ENCODE data around the gene PTPRD.

Gene PTPRD

DNA sequence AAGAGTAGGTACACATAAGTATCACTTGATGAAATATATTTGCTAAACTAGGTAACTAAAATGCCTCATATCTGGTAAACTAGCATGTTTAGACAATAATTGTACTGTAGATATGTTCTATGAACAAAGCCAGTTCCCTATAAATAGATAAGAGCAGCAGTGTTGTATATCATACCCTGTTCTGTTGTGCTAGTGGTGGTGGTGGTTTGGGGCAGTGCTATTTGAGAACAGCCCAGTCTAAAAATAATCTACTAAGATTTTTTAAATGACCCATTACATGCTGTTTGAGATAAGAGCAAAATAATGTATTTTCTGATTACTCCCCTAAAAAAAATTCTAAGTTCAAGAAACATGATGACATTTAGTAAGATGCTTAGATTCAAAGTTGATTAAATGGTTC lies 1984.0 kb downstream of the PTPRD start:
- no peaks in the 10 kb centered on the region for H3K27me3 Mint-ChIP-seq
- H3K36me3 Mint-ChIP-seq (ENCODE audit: low read depth), result no peaks in the 10 kb centered on the region
- H3K9me3 Mint-ChIP-seq, result no peaks in the 10 kb centered on the region

DNA sequence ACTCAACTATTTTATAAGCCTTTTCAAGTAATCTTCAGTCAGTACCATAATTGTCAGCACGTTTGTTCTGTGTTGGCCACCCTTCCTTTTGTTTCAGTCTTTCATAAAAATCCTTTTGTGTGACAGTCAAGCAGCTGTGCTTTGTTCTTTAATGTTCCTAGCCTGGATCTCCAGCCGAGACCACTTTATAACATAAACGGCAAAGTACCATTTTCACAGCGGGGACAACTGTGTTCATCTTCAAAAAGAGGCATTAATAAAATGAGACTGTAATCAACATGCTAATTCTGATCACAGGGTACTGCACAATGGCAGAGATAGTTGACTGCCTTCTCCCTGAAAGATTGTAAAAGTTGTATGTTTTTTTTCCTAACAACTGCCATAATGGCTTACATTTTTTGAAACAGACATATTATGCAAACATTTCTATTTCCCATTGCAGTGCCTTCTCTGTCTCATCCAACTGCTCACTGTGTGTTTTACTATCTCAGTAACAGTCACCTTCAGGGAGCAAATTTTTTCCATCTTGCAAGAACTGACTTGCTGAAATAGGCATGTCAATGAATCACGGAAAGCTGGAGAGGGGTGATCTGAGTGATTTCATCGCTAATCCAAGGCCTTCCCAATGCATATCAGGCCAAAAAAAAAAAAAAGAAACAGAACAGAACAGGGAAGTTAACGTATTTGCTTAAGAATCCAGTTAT lies 1984.7 kb downstream of the PTPRD start:
- H3K36me3 Mint-ChIP-seq (ENCODE audit: low read depth), result no peaks in the 10 kb centered on the region
- no peak overlapping the region for H3K4me3 Mint-ChIP-seq
- no peak overlapping the region for H3K27ac Mint-ChIP-seq
- H3K27me3 Mint-ChIP-seq, result no peaks in the 10 kb centered on the region
- no peak for DNase-seq
- H3K4me1 Mint-ChIP-seq (ENCODE audit: low read depth), result no peaks in the 10 kb centered on the region
- no peaks in the 10 kb centered on the region for H3K9me3 Mint-ChIP-seq

More for the DNA sequence above, 1984.0 kb downstream of the PTPRD start:
- DNase-seq, result no peak
- H3K4me1 Mint-ChIP-seq (ENCODE audit: low read depth), result no peaks in the 10 kb centered on the region
- no peak overlapping the region for H3K4me3 Mint-ChIP-seq
- no peak overlapping the region for H3K27ac Mint-ChIP-seq

DNA sequence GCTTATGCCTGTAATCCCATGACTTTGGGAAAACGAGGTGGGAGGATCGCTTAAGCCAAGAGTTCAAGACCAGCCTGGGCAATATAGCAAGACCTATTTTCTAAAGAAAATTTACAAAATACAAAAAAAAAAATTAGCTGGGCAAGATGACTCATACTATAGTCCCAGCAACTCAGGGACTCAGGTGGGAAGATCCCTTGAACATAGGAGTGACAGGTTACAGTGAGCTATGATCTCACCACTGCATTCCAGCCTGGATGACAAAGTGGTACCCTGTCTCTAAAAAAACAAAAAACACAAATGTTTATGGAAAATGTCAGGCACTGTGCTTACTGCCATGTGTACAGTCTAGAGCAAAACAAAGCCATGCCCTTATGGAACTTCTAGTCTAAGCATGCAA lies 1989.9 kb downstream of the PTPRD start:
- no peaks in the 10 kb centered on the region for H3K4me1 Mint-ChIP-seq (ENCODE audit: low read depth)
- DNase-seq, result no peak
- H3K27ac Mint-ChIP-seq, result no peak overlapping the region
- H3K4me3 Mint-ChIP-seq, result no peak overlapping the region
- no peaks in the 10 kb centered on the region for H3K27me3 Mint-ChIP-seq
- no peaks in the 10 kb centered on the region for H3K36me3 Mint-ChIP-seq (ENCODE audit: low read depth)
- H3K9me3 Mint-ChIP-seq, result no peaks in the 10 kb centered on the region

DNA sequence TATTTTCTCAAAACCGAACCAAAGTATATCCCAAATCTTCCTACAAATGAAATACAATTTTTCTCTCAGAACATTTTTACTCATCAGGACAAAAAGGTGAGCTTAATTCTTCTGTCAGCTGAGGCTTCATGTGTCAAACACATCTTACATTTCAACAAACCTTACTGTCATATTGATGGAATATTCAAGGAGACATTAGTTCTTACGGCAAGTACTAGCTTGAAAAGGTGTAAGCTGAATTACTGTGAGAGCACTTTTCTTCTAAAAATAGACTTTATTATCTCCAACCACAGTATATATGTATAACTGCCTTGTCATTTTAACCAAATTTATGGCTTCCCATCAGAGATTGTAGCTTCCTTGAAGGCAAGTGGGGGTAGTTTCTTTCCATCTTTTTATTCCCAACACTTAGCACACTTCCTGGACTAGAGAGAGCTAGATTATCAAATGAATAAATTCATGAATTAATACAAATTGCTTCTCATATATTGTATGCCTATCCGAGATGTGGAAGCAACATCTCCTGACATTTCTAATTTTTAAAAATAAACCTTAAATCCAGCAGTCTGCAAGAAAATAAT lies 1990.5 kb downstream of the PTPRD start:
- Mint-ChIP-seq H3K4me3 (no peak overlapping the region), H3K9me3 (no peaks in the 10 kb centered on the region), H3K36me3 (ENCODE audit: low read depth) (no peaks in the 10 kb centered on the region), H3K27me3 (no peaks in the 10 kb centered on the region), H3K4me1 (ENCODE audit: low read depth) (no peaks in the 10 kb centered on the region), H3K27ac (no peak overlapping the region)
- DNase-seq, result no peak

DNA sequence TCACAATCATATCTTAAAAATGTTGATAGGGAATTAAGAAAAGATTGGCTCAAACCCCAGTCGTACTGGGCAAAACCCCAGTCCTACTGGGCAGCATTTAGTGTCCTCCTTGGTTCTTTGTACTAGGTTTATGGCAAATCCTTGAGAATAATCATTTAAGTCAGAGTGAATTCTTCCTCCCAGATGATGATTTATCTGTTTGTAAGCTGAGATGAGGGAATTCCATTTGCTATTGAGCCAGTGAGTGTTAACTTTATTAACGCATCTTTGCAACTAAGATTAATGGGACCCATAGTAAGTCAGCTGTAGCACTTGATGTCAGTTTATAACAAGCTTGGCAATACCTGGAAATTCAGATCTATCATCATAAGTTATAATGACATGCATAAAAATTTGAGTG lies 1991.4 kb downstream of the PTPRD start:
- H3K4me1 Mint-ChIP-seq (ENCODE audit: low read depth), result no peaks in the 10 kb centered on the region
- no peak for DNase-seq
- H3K27ac Mint-ChIP-seq, result no peak overlapping the region
- H3K4me3 Mint-ChIP-seq, result no peak overlapping the region
- H3K9me3 Mint-ChIP-seq, result no peaks in the 10 kb centered on the region
- no peaks in the 10 kb centered on the region for H3K36me3 Mint-ChIP-seq (ENCODE audit: low read depth)
- H3K27me3 Mint-ChIP-seq, result no peaks in the 10 kb centered on the region

DNA sequence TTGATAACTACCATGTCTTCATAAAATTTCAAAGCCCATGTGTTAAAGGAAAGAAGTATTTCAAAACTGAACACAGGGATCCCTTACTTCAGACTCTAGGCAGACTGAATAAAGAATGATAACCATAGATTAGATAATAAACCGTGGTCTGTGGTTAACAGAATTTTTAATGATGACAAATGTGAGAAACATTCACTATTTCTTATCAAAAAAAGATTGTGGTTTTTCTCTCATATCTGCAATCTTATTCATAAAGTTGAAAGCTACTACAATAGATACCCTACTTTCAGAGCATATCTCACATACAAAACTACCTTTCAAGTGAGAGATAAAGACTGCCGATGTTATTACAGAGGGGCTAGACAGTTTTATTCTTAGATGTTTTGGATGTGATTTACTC lies 1996.4 kb downstream of the PTPRD start:
- no peak overlapping the region for H3K4me3 Mint-ChIP-seq
- H3K36me3 Mint-ChIP-seq (ENCODE audit: low read depth), result no peaks in the 10 kb centered on the region
- no peaks in the 10 kb centered on the region for H3K4me1 Mint-ChIP-seq (ENCODE audit: low read depth)
- H3K27me3 Mint-ChIP-seq, result no peaks in the 10 kb centered on the region
- H3K27ac Mint-ChIP-seq, result no peak overlapping the region
- no peak for DNase-seq
- H3K9me3 Mint-ChIP-seq, result no peaks in the 10 kb centered on the region

DNA sequence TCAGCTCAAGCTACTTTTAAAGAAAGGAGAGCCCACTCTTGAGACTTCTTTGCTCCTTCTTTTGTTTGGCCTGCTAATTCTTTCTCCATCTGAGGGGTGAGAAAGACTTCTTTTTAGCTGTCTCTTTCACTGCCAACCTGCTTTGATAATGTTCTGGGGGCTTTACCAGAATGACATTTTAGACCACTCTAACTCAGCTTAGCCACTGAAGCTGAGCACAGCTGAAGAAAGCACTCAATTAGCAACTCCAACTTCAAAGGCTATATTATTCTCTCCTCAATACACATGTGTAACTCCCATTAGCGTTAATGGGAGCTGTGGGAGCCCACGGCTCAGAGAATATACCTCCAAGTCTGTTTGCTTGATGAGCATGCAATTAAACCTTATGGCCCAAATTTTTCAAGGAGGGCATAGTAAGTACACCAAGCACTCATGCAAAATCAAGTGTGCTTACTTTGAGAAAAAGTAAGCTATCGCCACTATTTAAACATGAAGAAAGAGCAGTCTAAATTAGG lies 1997.8 kb downstream of the PTPRD start:
- Mint-ChIP-seq H3K36me3 (ENCODE audit: low read depth) (no peaks in the 10 kb centered on the region), H3K4me1 (ENCODE audit: low read depth) (no peaks in the 10 kb centered on the region), H3K4me3 (no peak overlapping the region), H3K9me3 (no peaks in the 10 kb centered on the region), H3K27ac (no peak overlapping the region), H3K27me3 (no peaks in the 10 kb centered on the region)
- no peak for DNase-seq

DNA sequence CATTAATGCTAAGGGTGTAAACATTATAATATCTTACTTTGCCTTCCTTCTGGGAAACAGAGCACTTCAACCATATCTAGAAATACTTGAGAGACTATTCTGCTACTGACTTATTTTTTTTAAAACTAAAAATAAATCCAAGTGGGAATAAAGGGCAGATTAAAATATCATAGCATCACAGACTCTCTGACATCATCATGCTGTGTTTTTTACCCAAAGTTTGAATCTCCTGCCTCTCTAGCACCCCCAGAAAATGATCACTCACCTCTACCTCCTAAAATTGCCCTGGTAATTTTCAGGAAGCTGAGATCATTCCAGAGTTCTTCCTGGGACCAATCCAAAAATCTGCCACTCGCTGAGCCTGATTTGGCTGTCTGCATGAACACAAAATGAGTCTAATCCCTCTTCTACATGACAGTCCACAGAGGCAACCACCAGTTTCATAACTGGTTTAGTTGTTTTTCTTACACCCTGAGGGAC lies 1999.4 kb downstream of the PTPRD start:
- Mint-ChIP-seq H3K9me3 (no peaks in the 10 kb centered on the region), H3K36me3 (ENCODE audit: low read depth) (no peaks in the 10 kb centered on the region), H3K27ac (no peak overlapping the region), H3K4me1 (ENCODE audit: low read depth) (no peaks in the 10 kb centered on the region), H3K4me3 (no peak overlapping the region), H3K27me3 (no peaks in the 10 kb centered on the region)
- no peak for DNase-seq

DNA sequence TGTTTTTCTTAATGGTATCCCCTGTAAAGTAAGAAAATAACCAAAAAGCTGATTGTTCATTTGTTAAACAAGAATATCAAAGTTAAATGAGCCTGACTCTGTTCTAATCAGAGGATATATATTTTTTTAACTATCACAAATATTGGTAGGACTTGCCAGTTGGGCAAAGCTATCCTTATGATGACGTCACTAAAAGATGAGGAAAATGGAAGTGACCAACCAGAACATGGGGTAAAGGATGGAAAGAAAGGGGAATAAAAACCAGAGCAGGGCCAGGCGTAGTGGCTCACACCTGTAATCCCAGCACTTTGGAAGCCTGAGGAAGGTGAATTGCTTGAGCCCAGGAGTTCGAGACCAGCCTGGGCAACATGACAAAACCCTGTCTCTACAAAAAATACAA lies 2001.6 kb downstream of the PTPRD start:
- H3K4me3 Mint-ChIP-seq, result no peak overlapping the region

DNA sequence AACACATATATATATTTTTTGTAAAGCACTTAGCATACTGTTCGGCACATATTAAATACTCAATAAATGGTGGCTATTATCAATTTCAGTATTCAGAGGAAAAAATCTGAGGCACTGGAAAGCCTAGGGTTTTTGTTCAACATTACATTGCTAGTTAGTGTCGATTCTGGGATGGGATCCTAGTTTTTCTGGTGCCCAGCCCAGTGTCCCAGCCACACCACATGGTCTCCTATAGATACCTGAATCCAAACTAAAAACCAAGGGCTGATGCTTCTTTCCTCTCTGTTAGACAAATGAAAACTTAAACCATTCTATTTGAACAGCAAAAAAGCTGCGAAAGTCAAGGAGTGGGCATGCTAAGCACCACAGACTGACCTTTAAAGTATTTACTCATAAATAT lies 2002.5 kb downstream of the PTPRD start:
- Mint-ChIP-seq H3K27me3 (no peaks in the 10 kb centered on the region), H3K4me3 (no peak overlapping the region), H3K9me3 (no peaks in the 10 kb centered on the region), H3K27ac (no peak overlapping the region), H3K36me3 (ENCODE audit: low read depth) (no peaks in the 10 kb centered on the region), H3K4me1 (ENCODE audit: low read depth) (no peaks in the 10 kb centered on the region)
- no peak for DNase-seq

More for the DNA sequence above, 2001.6 kb downstream of the PTPRD start:
- DNase-seq, result no peak
- no peaks in the 10 kb centered on the region for H3K27me3 Mint-ChIP-seq
- no peaks in the 10 kb centered on the region for H3K4me1 Mint-ChIP-seq (ENCODE audit: low read depth)
- no peak overlapping the region for H3K27ac Mint-ChIP-seq
- no peaks in the 10 kb centered on the region for H3K9me3 Mint-ChIP-seq
- H3K36me3 Mint-ChIP-seq (ENCODE audit: low read depth), result no peaks in the 10 kb centered on the region

DNA sequence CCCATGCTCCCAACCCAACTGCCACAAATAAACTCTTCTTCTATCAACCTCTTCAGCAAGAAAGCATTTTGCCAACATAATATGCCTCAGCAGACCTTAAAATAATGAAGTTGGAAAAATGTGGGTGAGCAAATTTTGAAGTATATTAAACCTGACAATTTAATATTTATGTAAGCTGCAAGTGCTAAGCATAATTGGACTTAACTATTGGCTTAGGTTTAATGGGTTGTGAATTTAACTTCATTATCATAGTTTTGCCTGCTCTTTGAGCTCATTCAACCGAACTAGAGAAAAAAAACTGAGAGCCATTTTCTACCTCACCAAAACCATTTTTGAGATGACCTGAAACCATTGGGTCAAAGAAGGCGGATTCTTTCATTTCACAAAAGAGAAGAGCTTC lies 2007.7 kb downstream of the PTPRD start:
- no peak overlapping the region for H3K4me3 Mint-ChIP-seq
- no peaks in the 10 kb centered on the region for H3K36me3 Mint-ChIP-seq (ENCODE audit: low read depth)
- H3K27me3 Mint-ChIP-seq, result no peaks in the 10 kb centered on the region
- no peak for DNase-seq
- no peaks in the 10 kb centered on the region for H3K4me1 Mint-ChIP-seq (ENCODE audit: low read depth)
- no peaks in the 10 kb centered on the region for H3K9me3 Mint-ChIP-seq
- H3K27ac Mint-ChIP-seq, result no peak overlapping the region

DNA sequence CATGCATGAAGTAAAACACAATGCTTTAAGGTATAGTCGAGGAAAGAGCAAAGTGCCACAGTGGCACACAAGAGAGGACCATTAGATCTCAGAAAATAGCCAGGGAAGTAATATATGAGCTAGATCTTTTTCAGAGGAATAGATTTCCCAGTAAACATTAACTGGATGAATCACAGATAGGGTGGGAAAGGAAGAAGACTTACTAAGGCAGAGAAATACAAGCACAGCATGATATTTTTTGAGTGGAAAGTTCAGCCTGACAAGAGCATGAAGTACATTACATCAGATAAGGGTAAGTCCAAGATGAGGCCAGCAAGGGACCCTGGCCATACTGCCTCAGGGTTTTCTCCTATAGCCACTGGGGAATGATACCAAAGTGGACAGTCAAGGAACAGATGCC lies 2008.6 kb downstream of the PTPRD start:
- H3K27me3 Mint-ChIP-seq, result no peaks in the 10 kb centered on the region
- H3K4me1 Mint-ChIP-seq (ENCODE audit: low read depth), result no peaks in the 10 kb centered on the region
- no peaks in the 10 kb centered on the region for H3K9me3 Mint-ChIP-seq
- no peak overlapping the region for H3K4me3 Mint-ChIP-seq
- no peak for DNase-seq
- no peaks in the 10 kb centered on the region for H3K36me3 Mint-ChIP-seq (ENCODE audit: low read depth)
- no peak overlapping the region for H3K27ac Mint-ChIP-seq

DNA sequence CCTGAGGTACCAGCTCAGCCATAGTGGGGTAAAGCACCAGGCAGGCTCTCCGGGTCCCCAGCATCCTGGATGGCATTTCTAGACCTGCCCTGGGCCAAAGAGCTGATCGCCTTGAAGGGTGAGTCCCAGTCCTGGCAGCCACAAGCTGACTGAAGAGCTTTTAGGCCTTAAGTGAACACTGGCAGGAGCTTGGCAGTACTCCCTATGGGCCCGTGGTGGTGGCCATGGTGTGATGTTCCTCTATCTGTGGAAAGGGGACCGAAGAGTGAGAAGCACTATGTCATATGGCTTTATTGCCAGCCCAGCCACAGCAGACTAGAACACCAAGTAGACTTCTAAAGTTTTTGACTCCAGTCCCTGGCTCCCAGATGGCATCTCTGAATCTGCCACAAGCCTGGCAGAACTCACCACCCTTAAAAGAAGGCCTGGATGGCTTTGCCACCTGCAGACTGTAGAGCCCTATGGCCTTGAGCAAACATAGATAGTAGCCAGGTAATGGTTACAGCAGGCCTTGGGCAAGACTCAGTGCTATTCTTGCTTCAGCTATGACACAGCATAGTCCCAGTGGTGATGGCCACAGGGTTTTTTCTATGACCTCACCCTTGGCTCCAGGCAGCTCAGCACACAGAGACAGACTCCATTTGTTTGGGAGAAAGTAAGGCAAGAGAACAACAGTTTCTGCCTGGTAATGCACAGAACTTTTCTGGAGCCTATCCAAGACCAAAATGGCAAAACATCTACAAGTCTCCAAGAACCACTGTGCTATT lies 2011.7 kb downstream of the PTPRD start:
- no peak for DNase-seq
- Mint-ChIP-seq H3K4me3 (no peak overlapping the region), H3K4me1 (ENCODE audit: low read depth) (no peaks in the 10 kb centered on the region), H3K27ac (no peak overlapping the region), H3K36me3 (ENCODE audit: low read depth) (no peaks in the 10 kb centered on the region), H3K27me3 (no peaks in the 10 kb centered on the region), H3K9me3 (no peaks in the 10 kb centered on the region)

DNA sequence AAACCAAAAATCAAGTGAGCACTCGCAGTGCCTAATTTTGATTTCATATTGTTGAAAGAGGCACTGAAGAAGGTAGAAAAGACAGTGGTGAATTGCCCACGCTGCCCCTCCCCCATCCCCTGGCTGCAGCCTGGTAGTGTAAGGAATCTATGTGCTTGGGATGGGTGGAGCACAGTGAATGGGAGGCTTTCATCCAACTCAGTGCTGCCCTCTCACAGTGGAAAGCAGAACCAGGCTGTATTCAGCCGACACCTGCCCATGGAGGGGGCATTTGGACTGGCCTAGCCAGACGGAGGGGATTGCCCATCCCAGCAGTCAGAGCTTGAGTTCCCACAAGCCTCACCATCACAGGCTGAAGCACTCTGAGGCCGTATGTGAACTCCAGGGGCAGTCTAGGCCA lies 2012.9 kb downstream of the PTPRD start:
- no peak overlapping the region for H3K4me3 Mint-ChIP-seq
- H3K27me3 Mint-ChIP-seq, result no peaks in the 10 kb centered on the region
- no peaks in the 10 kb centered on the region for H3K4me1 Mint-ChIP-seq (ENCODE audit: low read depth)
- H3K27ac Mint-ChIP-seq, result no peak overlapping the region
- H3K36me3 Mint-ChIP-seq (ENCODE audit: low read depth), result no peaks in the 10 kb centered on the region
- no peak for DNase-seq
- H3K9me3 Mint-ChIP-seq, result no peaks in the 10 kb centered on the region

DNA sequence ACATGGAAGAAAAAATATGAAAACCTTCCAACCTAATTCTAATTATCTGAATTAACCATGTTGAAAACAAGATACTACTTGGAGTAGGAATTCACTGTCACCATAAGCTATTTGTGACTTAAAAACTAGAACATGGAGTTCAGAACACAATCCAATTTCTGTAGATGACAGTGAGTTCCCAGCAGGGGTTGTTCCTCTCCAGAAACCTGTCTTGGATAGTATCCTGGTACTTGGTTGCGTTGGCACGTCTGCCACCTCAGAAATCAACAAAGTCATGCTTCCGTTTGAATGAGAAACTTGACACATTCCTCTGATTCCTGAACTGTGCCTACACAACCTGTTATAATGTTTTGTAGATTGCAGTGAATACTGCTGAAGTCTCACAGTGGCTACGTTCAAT lies 2023.3 kb downstream of the PTPRD start:
- H3K27ac Mint-ChIP-seq, result no peak overlapping the region

More for the DNA sequence above, 2023.3 kb downstream of the PTPRD start:
- no peaks in the 10 kb centered on the region for H3K27me3 Mint-ChIP-seq
- H3K4me3 Mint-ChIP-seq, result no peak overlapping the region
- no peak for DNase-seq
- no peaks in the 10 kb centered on the region for H3K9me3 Mint-ChIP-seq
- H3K36me3 Mint-ChIP-seq (ENCODE audit: low read depth), result no peaks in the 10 kb centered on the region
- H3K4me1 Mint-ChIP-seq (ENCODE audit: low read depth), result no peaks in the 10 kb centered on the region

Measured in activated T-cell treated with anti-CD3 and anti-CD28 coated beads, Interleukin-2, amount 50 U/mL, for 24 hours (primary cell).